ENCODE results near the gene CDK17.

CDK17 gene

DNA sequence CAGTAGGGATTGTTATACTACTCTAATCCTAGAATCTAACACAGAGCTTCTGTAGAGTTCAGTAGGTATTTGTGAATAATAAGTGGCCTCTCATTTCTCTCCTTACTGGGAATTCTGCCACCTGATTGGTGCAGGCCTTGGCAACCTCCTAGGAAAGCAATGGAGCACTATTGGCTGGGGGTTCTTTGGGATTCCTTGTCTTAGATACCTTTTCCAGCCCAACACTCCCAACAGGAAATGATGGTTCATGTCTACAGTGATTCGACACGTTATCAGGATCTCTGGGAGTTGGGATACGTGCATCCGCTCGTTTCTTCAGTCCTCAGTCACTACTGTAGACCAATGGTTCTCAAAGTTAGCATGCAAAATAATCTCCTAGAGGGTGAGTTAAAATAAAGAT lies 138.7 kb downstream of the CDK17 start:
- no peak for ATAC-seq
- no peak for DNase-seq

DNA sequence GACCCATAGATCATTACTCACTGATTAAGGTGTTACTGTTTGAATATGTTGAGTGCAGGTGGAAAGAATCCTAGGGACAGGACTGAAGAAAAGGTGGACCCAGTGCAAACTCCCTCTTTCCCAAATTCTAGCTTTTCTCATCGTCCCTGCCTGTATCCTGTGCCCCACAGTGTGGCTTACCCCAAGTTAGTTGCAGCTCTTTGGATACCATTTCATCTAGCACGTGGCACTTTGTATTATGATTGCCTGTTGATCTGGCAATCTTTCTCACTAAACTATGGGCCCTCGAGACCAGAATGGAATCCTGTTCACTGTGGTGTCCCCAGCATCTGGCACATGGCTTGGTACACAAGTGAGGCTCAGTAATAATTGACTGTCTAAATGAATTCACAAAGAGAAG lies 139.6 kb downstream of the CDK17 start:
- no peak for ATAC-seq

DNA sequence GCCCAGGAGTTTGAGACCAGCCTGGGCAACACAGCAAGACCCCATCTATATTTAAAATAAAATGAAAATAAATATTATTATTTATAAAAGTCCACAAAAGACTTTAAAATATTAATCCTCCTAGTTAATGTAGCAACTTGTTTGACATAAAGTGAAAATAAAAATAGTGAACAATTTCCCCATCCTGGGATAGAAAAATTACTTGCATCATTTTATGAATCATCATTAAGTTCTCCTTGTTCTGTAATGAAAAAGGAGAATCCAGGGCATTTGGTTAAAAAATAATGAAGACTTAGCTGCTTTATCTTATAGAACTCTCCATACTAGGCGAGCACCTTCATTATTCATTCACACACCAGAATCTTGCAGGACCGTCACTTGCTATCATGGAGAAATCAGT lies 140.0 kb downstream of the CDK17 start:
- DNase-seq (no peak), ATAC-seq (no peak)

More for the DNA sequence above, 139.6 kb downstream of the CDK17 start:
- DNase-seq: no peak

GRCh38 chr12:96258104-96258961 lies 141.9 kb downstream of the CDK17 start:
- DNase-seq (no peak), ATAC-seq (peak; percentile 77)

- ATAC-seq: no peak
- no peak for DNase-seq
Measured at GRCh38 chr12:96257550-96258103, 142.6 kb downstream of the CDK17 start.

- no peak for DNase-seq
- no peak for ATAC-seq
Measured at GRCh38 chr12:96256672-96257361, 143.4 kb downstream of the CDK17 start.

GRCh38 chr12:96255077-96255476 lies 145.2 kb downstream of the CDK17 start:
- ATAC-seq: no peak
- DNase-seq: no peak

- no peak for ATAC-seq
- no peak for DNase-seq
Measured at GRCh38 chr12:96250119-96250685, 150.0 kb downstream of the CDK17 start.

DNA sequence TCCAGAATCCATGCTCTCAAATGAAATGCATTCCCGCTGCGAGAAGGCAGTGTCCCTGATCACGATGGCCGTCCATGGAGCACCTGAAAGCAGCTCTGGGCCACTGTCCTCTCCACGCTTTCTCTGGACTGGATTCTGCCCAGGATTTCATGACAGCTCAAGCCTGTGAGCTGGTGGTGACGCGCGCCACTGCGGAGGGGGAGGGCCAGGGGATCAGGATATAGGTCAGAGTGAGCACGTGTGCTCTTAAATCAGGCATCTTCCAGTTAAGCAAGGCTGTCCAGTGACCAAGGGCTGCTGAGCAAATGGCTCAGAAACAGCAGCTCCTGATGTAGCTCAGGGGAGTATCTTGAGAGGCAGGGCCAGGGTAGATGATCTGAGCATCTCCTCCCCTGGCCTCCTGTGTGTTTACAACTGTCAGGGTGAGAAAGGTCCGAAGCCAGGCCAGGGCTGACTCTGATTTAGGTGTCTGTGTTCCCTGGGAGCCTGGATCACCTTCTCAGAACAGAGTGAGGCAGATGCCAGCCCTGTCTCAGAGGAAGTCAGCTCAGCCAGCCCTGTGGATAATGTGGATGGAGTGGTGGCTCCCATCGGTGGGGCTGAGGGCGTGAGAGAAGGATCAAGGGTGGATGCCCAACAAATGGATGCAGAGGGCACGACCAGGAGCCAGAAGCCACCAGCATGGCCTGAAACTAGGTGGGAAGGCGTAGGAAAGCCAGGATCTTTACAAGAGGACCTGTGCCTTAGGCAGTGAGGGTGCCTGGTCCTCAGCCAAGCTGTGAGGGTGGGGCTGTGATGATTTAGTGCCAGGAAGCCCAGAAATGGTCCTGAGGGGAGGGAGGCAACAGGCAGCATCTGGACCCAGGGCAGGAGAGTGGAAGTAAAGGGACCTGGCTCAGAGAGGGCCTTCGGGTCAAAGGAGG lies 150.8 kb downstream of the CDK17 start:
- no peak for DNase-seq
- no peak for ATAC-seq

DNA sequence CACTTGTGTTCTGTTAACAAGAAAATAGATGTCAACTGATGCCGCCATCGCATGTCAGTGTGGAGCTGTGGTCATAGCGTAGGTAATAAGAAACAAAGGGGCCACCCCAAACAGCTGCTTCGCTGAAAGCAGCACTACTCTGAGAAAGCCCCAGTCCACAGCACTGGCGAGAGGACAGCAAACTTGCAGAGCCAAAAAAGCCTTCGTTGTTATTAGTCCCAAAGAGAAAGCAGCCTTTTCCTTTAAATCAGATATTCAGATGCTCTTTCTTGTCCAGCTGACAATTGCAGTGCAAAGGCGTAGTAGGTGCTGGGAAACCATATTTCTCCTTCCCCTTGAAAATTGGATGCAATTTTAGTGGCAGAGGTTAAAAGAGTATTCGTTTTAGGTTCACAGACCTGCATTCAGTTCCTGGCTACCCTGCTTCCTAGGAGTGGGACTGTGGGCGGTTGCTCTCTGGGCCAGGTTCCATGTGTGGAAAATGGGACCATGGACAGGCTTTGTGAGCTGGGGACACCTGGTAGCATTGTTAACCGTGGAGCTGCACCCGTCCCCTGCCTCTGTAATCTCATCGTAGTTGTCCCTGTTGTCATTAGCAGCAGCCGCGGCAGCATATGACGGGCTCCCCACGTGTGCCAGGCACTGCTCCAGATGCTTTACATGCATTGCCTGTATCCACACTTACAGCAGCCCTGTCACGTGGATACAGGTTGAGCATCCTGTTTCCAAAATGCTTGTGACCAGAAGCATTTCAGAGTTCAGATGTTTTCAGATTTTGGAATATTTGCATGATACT lies 151.9 kb downstream of the CDK17 start:
- DNase-seq (no peak), ATAC-seq (no peak)

DNA sequence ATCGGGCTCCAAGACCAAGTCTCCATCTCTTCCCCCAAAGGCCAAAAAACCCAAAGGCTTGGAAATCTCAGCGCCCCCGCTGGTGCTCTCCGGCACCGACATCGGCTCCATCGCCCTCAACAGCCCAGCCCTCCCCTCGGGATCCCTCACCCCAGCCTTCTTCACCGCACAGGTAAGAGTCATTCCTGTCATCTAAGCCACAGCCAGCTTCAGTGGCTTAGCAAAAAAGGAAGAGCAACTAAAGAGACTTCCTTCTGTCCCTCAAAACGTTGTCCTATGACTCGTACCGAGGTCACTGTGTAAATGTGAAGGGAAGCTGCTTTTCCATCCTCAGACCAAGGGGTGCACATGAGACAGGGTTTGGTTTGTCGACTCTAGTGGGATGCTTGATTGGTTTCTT lies 152.7 kb downstream of the CDK17 start:
- ATAC-seq (peak; percentile 82), DNase-seq (peak; percentile 24)

DNA sequence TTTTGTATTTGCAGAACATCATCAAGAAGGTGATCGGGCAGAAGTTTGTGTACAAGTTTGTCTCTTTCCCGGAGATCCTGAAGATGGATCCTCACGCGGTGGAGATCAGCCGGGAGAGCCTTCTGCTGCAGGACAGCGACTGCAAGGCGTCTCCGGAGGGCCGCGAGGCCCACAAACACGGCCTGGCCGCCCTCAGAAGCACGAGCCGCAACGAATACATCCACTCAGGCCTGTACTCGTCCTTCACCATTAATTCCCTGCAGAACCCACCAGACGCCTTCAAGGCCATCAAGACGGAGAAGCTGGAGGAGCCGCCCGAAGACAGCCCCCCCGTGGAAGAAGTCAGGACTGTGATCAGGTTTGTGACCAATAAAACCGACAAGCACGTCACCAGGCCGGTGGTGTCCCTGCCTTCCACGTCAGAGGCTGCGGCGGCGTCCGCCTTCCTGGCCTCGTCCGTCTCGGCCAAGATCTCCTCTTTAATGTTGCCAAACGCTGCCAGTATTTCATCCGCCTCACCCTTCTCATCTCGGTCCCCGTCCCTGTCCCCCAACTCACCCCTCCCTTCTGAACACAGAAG lies 153.2 kb downstream of the CDK17 start:
- no peak for ATAC-seq

GRCh38 chr12:96244826-96245225 lies 155.4 kb downstream of the CDK17 start:
- DNase-seq (no peak), ATAC-seq (no peak)

More for the DNA sequence above, 153.2 kb downstream of the CDK17 start:
- no peak for DNase-seq

DNA sequence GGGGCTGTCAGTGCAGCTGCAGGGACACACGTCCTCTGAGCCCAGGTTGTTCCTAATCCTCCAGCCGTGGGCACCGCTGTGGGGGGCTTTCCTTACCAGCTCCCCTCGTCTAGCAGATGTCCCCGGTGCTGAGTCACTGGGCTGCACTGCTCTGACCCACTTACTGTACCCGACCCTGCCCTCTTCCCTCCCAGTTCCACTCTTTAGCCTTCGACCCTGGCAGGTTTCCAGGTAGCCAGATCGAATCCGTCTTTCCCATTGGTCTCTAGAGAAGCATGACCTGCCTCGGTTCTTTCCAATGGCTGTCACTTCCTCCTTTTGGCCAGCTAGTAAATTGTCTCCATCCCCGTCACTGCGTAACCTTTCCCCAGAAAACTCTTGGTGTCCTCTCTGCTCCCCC lies 157.6 kb downstream of the CDK17 start:
- DNase-seq: no peak
- no peak for ATAC-seq

DNA sequence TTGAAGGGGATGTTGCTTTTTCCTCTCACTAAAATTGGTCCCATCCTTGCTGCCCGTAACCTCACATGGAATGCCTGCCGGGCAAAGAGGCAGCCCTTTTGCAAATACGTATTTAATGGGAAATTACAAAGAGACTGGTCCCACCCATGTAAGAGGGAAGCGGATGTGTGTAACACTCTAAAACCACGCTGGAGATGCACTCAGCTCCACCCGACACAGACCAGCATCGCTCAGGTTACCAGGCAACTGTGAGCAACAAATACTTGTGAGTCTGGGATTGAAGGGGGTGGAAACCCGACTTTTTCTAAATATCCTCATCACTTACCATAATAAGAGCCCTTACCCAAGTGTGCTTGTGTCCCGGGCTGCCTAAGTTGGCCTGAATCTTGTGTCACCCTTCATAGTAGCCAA lies 158.4 kb downstream of the CDK17 start:
- DNase-seq (peak; percentile 39), ATAC-seq (peak; percentile 80)

- no peak for ATAC-seq
- no peak for DNase-seq
Measured at GRCh38 chr12:96241431-96241830, 158.8 kb downstream of the CDK17 start.

DNA sequence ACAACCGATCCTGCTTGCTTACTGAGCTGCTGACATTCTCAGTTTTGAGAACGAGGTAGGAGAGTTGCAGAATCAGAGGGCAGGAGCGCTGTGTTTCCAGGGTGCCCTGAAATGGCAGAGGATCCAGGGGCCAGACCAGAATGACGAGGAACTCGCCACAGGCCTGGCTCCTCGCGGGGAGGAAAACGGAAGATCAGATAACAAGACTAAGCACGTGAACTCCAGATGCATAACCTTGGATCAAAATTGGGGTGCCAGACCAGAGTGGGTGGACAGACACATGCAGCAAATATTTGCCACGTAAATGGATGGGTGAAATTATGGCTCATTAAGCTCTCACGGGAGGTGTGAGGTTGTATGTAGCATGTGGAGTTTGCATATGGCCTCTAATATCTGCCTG lies 159.6 kb downstream of the CDK17 start:
- DNase-seq (no peak), ATAC-seq (no peak)

GRCh38 chr12:96239711-96240635 lies 160.3 kb downstream of the CDK17 start:
- DNase-seq (no peak), ATAC-seq (no peak)

- ATAC-seq: no peak
- DNase-seq: no peak
Measured at GRCh38 chr12:96238336-96239047, 161.7 kb downstream of the CDK17 start.
